ENCODE measurements around the gene TRPM3.

Gene TRPM3

GRCh38 chr9:70494221-70494620, 627.2 kb downstream of the TRPM3 start:
- no peak for TF ChIP-seq CTCF (IDR thresholded peaks at IDR 0.05; ENCODE audit: unreplicated experiment in 3 of 3)
- no peaks in the 10 kb centered on the region for H3K9me3 Mint-ChIP-seq
- no peak overlapping the region for H3K27ac Mint-ChIP-seq
- H3K4me1 Mint-ChIP-seq, result peaks cover 2% of the 10 kb centered on the region
- H3K27me3 Mint-ChIP-seq (ENCODE audit: low read depth), result peaks cover 10% of the 10 kb centered on the region
- H3K36me3 Mint-ChIP-seq (ENCODE audit: low read depth), result no peaks in the 10 kb centered on the region
- H3K4me3 Mint-ChIP-seq, result no peak overlapping the region

- Mint-ChIP-seq H3K36me3 (ENCODE audit: low read depth) (no peaks in the 10 kb centered on the region), H3K27me3 (ENCODE audit: low read depth) (peaks cover 10% of the 10 kb centered on the region), H3K9me3 (no peaks in the 10 kb centered on the region), H3K27ac (no peak overlapping the region), H3K4me1 (peaks cover 7% of the 10 kb centered on the region), H3K4me3 (no peak overlapping the region)
- no peak for TF ChIP-seq CTCF (IDR thresholded peaks at IDR 0.05; ENCODE audit: unreplicated experiment in 3 of 3)
Measured at GRCh38 chr9:70493029-70493428, 628.4 kb downstream of the TRPM3 start.

- H3K4me3 Mint-ChIP-seq, result no peak overlapping the region
- H3K27ac Mint-ChIP-seq, result no peak overlapping the region
- no peaks in the 10 kb centered on the region for H3K9me3 Mint-ChIP-seq
- H3K27me3 Mint-ChIP-seq (ENCODE audit: low read depth), result peaks cover 10% of the 10 kb centered on the region
- H3K36me3 Mint-ChIP-seq (ENCODE audit: low read depth), result no peaks in the 10 kb centered on the region
- peaks cover 7% of the 10 kb centered on the region for H3K4me1 Mint-ChIP-seq
- TF ChIP-seq CTCF (IDR thresholded peaks at IDR 0.05; ENCODE audit: unreplicated experiment in 3 of 3), result no peak
Measured at GRCh38 chr9:70492319-70492777, 629.1 kb downstream of the TRPM3 start.

GRCh38 chr9:70491426-70492318, 629.7 kb downstream of the TRPM3 start:
- H3K9me3 Mint-ChIP-seq, result no peaks in the 10 kb centered on the region
- H3K4me1 Mint-ChIP-seq, result peaks cover 7% of the 10 kb centered on the region
- no peaks in the 10 kb centered on the region for H3K36me3 Mint-ChIP-seq (ENCODE audit: low read depth)
- no peak overlapping the region for H3K27ac Mint-ChIP-seq
- H3K27me3 Mint-ChIP-seq (ENCODE audit: low read depth), result peaks cover 10% of the 10 kb centered on the region
- no peak for TF ChIP-seq CTCF (IDR thresholded peaks at IDR 0.05; ENCODE audit: unreplicated experiment in 3 of 3)
- H3K4me3 Mint-ChIP-seq, result no peak overlapping the region

GRCh38 chr9:70490478-70490877, 630.9 kb downstream of the TRPM3 start:
- H3K9me3 Mint-ChIP-seq, result no peaks in the 10 kb centered on the region
- peaks cover 10% of the 10 kb centered on the region for H3K27me3 Mint-ChIP-seq (ENCODE audit: low read depth)
- no peak overlapping the region for H3K27ac Mint-ChIP-seq
- peaks cover 7% of the 10 kb centered on the region for H3K4me1 Mint-ChIP-seq
- TF ChIP-seq CTCF (IDR thresholded peaks at IDR 0.05; ENCODE audit: unreplicated experiment in 3 of 3), result no peak
- no peak overlapping the region for H3K4me3 Mint-ChIP-seq
- no peaks in the 10 kb centered on the region for H3K36me3 Mint-ChIP-seq (ENCODE audit: low read depth)

- Mint-ChIP-seq H3K4me1 (peaks cover 7% of the 10 kb centered on the region), H3K9me3 (no peaks in the 10 kb centered on the region)
Measured at GRCh38 chr9:70488793-70489105, 632.7 kb downstream of the TRPM3 start.

More at GRCh38 chr9:70488793-70489105, 632.7 kb downstream of the TRPM3 start:
- no peaks in the 10 kb centered on the region for H3K36me3 Mint-ChIP-seq (ENCODE audit: low read depth)
- TF ChIP-seq CTCF (IDR thresholded peaks at IDR 0.05; ENCODE audit: unreplicated experiment in 3 of 3), result no peak
- H3K4me3 Mint-ChIP-seq, result no peak overlapping the region
- peaks cover 4% of the 10 kb centered on the region for H3K27me3 Mint-ChIP-seq (ENCODE audit: low read depth)
- no peak overlapping the region for H3K27ac Mint-ChIP-seq

Measured in nephron (organoid).